Stimulated activated CD8-positive, alpha-beta memory T cell treated with anti-CD3 and anti-CD28 coated beads, Interleukin-4, amount 100 ng/mL, for 4 hours (primary cell): ENCODE data around the gene SRL.
"Not testable (repeated sequence)": the region's sequence is repeated elsewhere in the genome, so short reads cannot be mapped to it uniquely, and the experiment has no call there.

Experiments used
- DNase-seq, 2 donors: peaks; one replicate each; pipeline ENCODE4 v3.0.0-alpha.2; 2020; ENCODE audit warnings: low read depth in 2 of 2, low spot score in 1 of 2

Gene SRL

DNA sequence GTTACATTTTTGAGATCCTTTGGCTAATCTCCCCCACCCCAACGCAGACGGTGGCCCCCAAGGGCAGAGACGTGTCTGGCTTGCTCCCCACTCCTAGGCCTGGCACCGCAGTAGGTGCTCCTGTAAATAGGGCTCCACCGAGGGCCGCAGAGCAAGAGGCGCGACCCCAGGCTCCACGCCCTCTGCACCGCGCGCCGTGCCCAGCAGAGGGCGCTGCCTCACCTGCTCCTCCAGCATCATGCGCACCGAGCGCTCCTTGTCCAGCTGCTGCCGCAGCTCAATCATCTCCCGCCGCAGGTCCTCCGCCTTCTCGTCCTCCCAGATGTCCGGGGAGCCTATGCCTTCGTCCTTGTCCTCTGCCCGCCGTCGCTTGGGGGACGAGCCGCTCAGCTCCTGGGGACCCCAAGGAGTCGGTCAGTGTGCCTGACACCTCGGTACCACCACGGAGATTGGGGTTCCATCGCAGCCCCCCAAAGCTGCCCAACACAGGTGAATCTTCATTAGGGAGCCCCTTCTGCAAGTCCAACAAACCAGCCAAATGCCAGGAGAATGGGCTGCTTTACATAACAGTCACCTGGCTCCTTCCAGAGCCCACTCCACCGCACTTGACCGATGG, 19.8 kb upstream of the SRL start:
- no peak for DNase-seq

DNA sequence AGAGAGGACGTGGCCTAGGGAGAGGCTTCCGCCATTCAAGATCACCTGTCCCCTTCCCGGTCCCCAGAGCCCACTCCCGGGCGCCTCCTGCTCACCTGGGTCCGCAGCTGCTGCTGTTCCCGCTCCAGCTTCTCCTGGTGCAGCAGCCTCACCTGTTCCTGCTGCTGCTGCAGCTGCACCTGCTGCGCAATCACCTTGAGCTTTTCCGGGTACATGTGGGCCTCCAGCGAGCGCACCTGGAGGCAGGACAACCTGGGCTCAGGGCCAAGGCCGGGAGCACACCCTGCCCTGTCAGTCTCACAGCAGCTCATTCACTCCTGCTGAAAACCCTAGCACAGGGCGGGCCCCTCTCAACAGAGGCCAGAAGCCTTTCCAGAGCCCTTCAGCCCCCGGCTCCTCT, 18.5 kb upstream of the SRL start:
- no peak for DNase-seq

DNA sequence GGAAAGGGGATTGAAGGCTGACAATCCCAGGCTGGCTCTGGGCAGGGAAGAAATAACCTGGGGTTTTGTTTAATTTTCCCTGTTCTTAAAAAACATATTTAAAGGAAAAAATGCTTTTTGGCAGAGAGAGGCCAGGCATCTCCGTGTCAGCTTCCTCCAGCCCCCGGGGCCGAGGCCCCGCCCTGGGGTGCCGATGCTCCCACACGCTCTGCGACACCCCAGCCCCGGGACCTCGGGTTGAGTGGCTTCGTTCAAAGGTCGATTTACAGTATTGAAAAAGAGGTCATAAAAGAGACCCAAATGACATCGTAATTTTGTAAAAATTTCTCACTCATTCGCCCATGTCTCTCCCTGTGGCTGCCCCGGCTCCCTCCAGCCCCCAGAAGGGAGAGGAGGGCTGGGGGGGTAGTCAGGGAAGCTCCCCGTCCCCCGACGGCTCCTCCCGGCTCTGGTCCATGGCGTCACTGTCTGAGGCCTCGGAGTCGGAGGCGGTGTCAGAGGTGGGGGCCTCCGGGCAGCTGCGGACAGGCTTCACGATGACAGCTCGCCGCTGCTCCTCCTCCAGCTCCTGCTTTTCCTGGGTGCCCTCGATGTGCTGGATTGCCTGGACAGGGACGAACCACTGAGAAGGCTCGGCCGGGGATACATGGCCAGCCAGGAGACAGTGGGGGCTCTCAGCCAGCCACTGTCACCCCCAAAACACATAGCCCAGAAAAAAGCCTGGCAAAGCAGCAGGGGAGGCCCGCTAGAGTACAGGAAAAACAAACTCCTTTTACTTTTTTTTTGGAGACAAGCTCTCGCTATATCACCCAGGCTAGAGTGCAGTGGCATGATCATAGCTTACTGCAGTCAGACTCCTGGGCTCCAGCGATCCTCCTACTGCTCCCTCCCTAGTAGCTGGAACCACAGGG, 16.0 kb upstream of the SRL start:
- DNase-seq = no peak

DNA sequence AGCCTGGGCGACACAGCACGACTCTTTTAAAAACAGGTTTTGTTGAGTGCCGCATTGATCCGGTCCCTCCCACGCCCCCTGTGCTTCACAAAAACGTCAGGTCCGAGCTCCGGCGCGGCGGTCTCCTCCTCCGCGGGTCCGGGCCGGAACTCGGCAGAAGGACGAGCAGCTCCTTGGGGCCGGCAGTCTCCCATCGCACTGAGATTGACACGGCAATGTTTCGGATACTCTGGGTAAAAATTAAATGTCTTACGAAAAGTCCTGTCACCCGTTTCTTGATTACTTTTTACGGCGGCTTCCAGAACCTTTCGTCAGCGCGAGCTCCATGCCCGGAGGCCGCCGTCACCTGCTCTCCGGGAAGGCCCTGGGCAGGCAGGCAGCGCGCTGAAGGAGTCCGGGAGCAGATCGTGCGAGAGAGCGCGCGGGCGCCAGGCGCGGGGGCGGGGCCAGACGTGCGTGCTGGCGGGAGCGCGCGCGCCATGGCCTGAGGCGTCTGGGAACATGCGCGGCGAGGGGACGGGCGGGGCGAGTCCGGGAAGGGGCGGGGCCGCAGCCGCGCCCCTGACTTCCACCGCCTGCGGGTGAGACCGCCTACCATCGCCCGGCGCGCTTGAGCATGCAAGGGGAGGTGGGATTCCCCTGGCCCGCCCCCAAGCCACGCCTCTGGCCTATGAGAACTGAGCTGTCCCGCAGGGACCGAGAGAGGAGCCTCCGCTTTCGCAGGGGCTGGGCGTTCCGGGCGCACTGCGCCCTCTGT, 11.7 kb upstream of the SRL start:
- DNase-seq = peak; percentile 97 to 100

DNA sequence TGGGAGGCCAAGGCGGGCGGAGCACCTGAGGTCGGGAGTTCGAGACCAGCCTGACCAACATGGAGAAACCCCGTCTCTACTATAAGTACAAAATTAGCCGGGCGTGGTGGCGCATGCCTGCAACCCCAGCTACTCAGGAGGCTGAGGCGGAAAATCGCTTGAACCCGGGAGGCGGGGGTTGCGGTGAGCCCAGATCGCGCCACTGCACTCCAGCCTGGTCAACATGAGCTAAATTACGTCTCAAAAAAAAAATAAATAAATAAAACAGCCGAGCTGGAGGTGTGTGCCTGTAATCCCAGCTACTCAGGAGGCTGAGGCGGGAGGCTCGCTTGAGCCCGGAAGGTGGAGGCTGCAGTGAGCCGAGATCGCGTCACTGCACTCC, 11.1 kb upstream of the SRL start:
- not testable (repeated sequence) for DNase-seq

DNA sequence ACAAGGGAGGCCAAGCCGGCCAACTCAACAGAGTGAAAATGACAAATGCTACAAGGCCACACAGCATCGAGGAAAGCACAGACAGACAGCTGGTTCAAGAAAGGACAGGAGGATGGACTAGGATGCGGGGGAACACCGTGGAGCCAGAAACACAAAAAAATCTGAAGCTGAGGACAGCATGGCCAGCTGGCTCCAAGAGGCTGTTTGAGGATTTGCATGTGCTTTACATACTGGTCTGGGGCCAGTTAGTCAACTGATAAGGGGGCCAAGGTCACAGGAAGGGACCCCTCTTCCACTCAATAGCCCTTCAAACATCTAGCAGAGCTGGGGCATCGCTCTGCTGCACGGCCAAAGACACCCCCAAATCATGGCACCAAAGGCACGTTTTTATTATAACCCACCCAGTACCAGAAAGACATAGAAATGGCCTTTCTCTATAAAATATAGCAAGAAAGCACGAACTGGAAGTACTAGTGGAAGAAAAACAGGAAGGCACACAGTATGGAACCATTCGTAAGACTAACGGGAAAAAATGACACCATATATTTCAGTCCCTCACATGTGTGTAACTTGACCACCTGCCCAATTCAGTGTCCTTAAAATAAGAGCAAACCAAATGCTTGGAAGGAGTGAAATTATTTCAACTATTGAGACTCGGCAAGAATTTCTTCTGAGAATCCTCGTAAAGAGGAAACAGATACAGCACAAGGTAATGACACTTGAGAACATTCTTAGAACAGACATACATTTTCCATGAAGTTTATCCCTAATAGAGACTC, 7.8 kb upstream of the SRL start:
- no peak for DNase-seq

DNA sequence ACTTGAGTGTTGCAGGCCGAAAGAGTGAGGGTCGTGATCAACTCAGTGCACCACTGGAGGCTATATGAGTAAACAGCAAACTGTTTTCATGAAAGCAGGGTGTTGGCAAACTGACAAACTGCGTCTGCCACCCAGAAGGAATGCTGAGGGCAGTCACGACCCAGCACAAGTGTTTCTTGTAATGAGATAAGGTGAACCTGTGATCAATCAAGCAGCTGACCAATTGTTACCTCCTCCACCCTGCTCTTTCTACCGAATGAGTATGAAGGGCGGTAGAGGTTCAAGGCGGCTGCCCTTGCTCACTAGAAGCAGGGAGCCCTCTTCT, 5.5 kb upstream of the SRL start:
- DNase-seq = no peak

DNA sequence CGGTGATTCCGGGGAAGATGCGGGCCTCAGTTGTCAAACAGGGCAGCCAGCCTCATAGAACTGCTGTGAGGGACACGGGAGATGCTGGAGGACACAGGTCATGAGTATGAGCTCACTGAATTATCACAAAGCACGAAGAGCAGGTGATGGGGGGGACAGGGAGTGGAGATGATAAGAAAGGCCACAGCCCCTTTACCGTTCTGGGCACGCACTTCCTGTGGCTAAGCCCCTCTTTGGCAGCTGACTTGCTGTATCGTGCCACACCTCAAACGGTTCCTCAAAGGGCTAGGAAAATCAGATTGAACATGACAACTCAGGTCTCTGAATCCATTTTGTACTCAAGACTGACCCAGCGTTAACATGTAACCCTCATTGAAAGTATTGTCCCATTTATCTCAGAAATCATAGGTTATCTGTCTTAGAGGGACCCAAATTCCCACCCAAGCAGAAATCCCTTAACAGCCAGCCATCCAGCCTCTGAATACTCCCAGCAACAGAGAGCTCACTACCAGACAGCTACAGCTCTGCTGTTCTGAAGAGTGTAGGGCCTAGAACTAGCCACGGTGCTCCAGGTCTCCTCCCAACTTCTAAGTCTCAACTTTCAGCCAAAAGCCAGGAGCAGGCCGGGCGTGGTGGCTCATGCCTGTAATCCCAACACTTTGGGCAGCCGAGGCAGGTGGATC, 5.0 kb upstream of the SRL start:
- DNase-seq = no peak

DNA sequence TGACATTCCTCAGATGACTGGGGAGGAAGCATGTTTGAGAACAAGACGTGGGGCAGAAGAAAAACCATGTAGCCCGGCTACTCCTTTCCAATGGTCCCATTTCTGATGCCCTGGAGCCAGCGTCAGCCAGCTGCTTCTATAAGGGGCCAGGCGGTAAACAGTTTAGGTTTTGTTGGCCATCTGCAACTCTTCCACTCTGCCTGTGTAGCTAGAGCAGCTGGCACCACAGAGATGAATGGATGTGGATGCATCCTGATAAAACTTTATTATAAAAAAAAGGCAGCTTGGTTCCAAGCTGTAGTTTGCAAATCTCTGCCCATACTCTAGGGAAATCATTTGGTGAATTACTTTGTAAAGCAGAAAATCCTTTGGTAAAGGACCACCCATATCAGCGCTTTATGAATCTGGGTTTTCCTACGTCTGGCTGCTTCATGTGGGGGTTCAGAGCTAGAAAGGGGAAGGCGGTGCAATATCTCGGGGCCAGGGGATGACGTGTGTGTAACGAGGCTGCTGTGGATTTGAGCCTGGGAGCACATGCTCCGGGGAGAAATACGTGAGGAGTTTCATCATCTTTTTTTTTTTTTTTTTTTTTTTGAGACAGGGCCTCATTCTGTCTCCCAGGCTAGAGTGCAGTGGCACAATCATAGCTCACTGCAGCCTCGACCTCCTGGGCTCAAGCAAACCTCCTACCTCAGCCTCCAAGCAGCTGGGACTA, 3.4 kb upstream of the SRL start:
- DNase-seq = no peak

DNA sequence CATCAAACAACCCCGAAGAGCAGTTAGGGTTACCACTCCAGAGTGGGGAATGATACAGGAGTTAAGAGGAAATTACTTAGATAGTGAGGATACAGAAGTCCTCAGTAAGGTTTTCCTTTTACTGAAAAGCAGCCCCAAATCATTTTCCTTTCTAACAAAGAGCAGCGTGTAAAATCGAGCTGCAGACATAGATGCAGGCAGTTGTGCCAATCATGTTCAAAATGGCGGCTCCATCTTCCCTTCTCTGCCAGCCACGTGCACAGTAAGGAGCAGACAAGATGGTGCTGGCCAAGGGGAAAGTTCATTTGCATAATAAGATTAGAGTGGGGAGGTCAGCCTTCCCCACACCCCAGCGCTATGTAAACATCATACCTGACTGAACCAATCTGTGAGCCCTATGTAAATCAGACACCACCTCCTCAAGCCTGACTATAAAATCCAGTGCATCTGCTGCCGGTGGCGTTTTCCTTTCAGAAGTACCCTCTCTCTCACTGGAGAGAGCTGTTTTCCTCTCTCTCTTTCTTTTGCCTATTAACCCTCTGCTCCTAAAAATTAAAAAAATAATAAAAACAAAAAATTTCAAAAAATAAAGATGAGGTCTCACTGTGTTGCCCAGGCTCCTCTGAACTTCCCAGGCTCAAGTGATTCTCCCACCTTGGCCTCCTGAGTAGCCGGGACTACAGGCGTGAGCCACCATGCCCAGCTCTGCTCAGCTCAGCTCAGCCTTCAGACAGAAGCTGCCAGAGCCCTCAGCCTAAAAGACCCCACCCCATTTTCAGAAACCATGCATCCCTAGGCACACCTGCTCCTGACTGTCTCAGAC, 2.6 kb upstream of the SRL start:
- no peak for DNase-seq

DNA sequence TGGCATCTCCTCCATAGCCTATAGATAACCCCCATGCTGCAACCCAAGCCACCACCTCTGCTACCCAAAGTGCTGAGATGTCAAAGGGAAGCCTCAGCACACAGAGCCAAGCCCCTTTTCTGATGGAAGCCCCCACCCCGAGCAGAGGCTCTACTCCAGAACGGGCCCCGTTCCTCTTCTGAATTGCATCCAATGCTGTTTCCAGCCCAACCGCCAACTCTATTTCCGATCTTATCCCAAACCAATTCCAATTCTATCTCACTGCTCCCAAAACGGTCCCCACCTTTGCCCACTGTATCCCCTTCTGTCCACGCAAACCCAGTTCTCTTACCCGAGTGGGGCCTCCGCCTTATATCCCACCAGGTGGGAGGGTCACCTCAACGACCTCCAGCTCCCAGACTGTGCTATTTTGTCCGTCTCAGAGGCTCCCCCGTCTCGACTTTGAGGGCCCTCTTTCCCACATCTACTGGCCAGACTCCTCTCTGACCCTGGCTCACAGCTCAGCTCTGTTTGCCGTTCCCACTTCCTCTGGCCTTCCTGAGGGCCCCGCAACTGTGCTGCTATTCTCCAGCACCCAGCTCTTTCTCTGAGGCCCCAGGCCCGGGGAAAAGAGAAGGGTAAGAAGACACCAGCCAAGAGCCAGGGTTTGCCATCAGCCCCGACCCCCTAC, 487 bp downstream of the SRL start:
- DNase-seq = no peak

DNA sequence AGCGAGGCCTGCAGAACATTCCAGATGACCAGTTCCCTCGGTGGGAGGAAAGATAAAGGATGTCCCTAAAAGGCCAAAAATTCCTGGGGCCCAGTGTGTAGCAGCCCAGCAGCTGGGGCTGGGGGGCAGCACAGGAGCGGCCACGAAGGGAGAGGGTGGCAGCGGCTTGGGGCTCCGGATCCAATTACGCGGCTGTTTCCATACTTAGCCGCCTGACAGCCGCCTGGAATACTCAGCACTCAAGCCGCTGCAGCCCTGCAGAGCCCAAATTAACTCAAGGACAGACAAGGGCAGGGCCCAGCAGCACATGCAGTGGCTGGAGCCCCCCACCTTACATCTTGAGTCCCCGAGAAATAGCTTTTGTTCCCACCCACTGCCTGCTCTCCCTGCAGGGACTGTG, 1.3 kb downstream of the SRL start:
- no peak for DNase-seq

DNA sequence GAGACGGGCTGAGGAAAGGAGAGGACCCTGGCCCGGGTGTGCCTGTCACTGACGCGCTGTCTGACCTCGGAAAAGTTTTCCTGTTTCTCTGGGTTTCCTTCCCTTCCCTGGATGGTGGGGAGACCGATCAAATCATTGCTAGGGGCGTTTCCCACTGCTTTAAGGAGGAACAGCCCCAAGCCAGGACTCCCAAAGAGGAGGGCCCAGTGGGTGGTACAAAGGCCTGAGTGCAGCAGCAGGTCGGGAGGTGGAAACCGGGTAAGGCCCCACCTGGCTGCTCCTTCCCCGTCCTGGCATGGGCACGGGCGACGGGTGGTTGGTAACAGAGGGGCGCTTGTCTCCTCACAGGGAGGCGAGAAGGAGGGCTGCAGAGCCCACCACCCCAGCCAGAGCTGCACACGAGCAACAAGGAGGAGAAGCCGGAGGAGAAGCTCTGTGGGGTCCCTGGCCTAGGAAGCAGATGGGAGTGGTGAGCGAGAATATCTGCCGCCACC, 2.2 kb downstream of the SRL start:
- no peak for DNase-seq

DNA sequence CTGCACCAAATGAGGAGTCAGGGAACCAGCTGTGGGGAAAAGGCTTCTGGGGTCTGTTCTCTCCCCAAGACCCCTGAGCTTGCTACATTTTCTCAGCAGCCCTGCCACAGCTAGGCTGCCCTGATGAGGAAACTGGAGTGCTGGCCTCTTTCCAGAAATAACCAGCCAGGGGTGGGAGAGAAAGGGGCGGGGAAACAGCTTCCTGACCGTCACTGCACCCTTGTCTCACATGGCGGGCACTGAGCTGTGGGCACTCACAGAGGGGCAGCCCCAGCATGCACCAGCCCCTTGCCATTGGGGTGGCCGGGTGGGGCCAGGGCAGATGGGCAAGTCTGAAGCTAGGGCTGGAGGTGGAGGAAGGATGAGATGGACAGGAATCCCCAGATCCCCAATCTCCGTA, 2.9 kb downstream of the SRL start:
- DNase-seq = no peak

DNA sequence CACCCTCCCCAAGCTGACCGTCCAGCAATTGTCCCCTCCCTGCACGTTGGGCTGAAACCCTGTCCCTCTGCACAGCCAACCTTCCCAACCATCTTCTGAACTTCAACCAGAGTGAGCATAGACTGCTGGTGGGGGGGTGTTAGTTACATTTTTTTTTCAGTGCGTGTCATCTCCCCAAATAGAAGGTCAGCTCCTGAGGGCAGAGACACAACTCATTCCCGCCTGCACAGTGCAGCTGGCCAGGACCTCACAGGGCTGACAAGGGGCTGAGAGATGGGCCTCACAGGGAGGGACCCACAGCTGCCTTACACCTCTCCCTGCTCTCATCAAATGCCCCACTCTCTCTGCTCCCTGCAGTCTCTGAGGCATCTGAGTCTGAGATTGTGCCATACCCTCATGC, 8.4 kb downstream of the SRL start:
- no peak for DNase-seq

DNA sequence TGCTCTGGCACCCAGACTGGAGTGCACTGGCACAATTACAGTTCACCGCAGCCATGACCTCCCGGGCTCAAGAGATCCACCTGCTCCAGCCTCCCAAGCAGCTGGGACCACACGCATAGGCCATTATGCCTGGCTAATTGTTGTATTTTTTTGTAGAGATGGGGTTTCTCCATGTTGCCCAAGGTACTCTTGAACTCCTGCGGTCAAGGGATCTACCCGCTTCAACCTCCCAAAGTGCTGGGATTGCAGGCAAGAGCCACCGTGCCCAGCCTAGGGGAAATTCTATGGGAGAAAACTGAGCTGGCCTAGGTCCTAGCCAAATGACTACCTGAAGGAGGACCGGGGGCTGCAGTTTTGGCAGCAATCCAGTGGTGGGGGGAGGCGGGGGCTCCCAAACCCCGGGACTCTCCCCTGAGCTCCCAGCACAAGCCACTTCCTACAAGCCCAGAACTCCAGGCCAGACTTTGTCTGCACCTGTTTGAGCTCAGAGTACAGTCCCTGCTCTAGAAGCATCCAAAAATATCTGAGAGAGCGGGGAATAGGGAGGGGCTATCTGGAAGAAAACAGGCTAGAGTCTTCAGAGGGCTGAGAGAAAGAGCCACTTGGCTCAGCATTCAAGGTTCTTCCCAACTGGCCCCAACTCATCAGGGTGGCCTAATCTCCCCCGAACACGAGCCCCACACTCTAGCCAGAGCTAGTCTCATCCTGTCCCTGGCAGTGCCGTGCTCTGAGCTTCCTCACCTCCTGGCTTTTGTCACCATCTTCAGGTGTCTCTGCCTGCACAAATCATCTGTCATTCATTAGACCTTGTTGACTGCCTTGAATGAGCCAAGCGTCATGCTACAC, 9.1 kb downstream of the SRL start:
- DNase-seq = no peak

DNA sequence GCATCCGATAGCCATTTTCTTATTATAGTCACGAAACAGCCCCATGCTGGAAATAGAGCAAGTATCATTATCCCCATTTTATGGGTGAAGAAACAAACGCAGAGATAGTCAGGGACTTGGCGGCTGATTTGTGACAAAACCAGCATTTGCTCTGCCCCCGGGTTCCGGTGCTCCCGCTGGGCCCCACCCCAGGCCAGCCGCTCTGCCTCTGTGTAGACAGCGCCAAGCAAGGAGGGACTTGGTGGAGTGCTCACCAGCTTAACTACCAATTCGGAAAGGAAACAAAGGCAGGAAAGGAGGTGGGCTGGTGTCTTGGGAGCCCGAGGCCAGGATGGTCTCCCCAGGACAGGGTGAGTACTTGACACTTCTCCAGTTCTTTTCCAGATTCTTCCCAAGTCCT, 10.0 kb downstream of the SRL start:
- DNase-seq = no peak

DNA sequence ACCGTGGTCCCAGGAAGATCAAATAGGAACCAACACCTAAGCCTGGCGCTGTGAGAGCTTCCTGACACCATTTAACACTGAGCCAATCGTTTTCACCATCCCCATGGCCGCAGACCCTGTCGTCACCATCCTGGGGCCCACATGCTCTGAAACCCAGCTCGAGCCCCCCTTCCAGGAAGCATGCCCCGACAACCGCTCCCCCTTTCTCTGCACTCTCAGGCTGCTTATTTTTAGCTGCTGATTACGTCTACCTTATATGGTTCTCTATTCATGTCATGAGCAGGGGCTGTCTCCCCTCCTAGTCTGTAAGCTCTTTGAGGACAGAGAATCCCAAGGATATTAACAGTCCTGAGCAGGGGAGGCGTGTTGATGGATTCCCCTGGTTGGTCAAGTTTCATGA, 10.5 kb downstream of the SRL start:
- no peak for DNase-seq
